ENCODE measurements around the gene PROX1. TPM values are rescaled to one million over a fixed set of nuclear protein-coding genes. Genes with fewer than 3 reads are reported as not detected.

The PROX1 gene
- total RNA-seq, 1 donor from 2014 or later = 14.3 TPM

- Mint-ChIP-seq H3K27ac (ENCODE audit: unreplicated experiment) (no peak overlapping the region), H3K9me3 (no peaks in the 10 kb centered on the region), H3K27me3 (ENCODE audit: low read depth) (no peaks in the 10 kb centered on the region), H3K4me1 (peaks cover 6% of the 10 kb centered on the region), H3K4me3 (no peak overlapping the region), H3K36me3 (ENCODE audit: low read depth) (no peaks in the 10 kb centered on the region)
- no peak for TF ChIP-seq CTCF (conservative IDR thresholded peaks at IDR 0.05)
- DNase-seq (ENCODE audit: low read depth, low spot score) = no peak
These were observed 15.6 kb upstream of the PROX1 start for GRCh38 chr1:213972141-213972540.

- peaks cover 14% of the 10 kb centered on the region for H3K4me1 Mint-ChIP-seq
- H3K4me3 Mint-ChIP-seq = no peak overlapping the region
- H3K36me3 Mint-ChIP-seq (ENCODE audit: low read depth) = no peaks in the 10 kb centered on the region
- no peak overlapping the region for H3K27ac Mint-ChIP-seq (ENCODE audit: unreplicated experiment)
- TF ChIP-seq CTCF (conservative IDR thresholded peaks at IDR 0.05) = no peak
- H3K9me3 Mint-ChIP-seq = no peaks in the 10 kb centered on the region
- no peak for DNase-seq (ENCODE audit: low read depth, low spot score)
- peaks cover 5% of the 10 kb centered on the region for H3K27me3 Mint-ChIP-seq (ENCODE audit: low read depth)
These were observed 14.6 kb upstream of the PROX1 start for GRCh38 chr1:213973129-213973528.

GRCh38 chr1:213976665-213977485, 10.9 kb upstream of the PROX1 start:
- DNase-seq (ENCODE audit: low read depth, low spot score) = no peak
- Mint-ChIP-seq H3K36me3 (ENCODE audit: low read depth) (no peaks in the 10 kb centered on the region), H3K9me3 (no peaks in the 10 kb centered on the region), H3K27me3 (ENCODE audit: low read depth) (peaks cover 31% of the 10 kb centered on the region), H3K4me1 (peaks cover 42% of the 10 kb centered on the region), H3K27ac (ENCODE audit: unreplicated experiment) (no peak overlapping the region), H3K4me3 (no peak overlapping the region)
- TF ChIP-seq CTCF (conservative IDR thresholded peaks at IDR 0.05) = no peak

- TF ChIP-seq CTCF (conservative IDR thresholded peaks at IDR 0.05) = no peak
- no peak overlapping the region for H3K4me3 Mint-ChIP-seq
- peaks cover 47% of the 10 kb centered on the region for H3K4me1 Mint-ChIP-seq
- DNase-seq (ENCODE audit: low read depth, low spot score) = no peak
- H3K27me3 Mint-ChIP-seq (ENCODE audit: low read depth) = peaks cover 37% of the 10 kb centered on the region
- H3K27ac Mint-ChIP-seq (ENCODE audit: unreplicated experiment) = no peak overlapping the region
- H3K9me3 Mint-ChIP-seq = no peaks in the 10 kb centered on the region
- H3K36me3 Mint-ChIP-seq (ENCODE audit: low read depth) = no peaks in the 10 kb centered on the region
These were observed 10.3 kb upstream of the PROX1 start for GRCh38 chr1:213977486-213977842.

- Mint-ChIP-seq H3K4me3 (no peak overlapping the region), H3K27me3 (ENCODE audit: low read depth) (peaks cover 38% of the 10 kb centered on the region), H3K9me3 (no peaks in the 10 kb centered on the region), H3K4me1 (peaks cover 47% of the 10 kb centered on the region), H3K36me3 (ENCODE audit: low read depth) (no peaks in the 10 kb centered on the region), H3K27ac (ENCODE audit: unreplicated experiment) (no peak overlapping the region)
- no peak for TF ChIP-seq CTCF (conservative IDR thresholded peaks at IDR 0.05)
- DNase-seq (ENCODE audit: low read depth, low spot score) = no peak
These were observed 9.9 kb upstream of the PROX1 start for GRCh38 chr1:213977909-213978308.
